HG03460 (cell line): Measurements from ENCODE around the gene LY9.

Experiments
- ATAC-seq: cut with Tn5 transposase; IDR thresholded peaks from one replicate; pipeline ENCODE4 v1.9.1; 2021; ENCODE audit not compliant: unreplicated experiment

LY9 gene

DNA sequence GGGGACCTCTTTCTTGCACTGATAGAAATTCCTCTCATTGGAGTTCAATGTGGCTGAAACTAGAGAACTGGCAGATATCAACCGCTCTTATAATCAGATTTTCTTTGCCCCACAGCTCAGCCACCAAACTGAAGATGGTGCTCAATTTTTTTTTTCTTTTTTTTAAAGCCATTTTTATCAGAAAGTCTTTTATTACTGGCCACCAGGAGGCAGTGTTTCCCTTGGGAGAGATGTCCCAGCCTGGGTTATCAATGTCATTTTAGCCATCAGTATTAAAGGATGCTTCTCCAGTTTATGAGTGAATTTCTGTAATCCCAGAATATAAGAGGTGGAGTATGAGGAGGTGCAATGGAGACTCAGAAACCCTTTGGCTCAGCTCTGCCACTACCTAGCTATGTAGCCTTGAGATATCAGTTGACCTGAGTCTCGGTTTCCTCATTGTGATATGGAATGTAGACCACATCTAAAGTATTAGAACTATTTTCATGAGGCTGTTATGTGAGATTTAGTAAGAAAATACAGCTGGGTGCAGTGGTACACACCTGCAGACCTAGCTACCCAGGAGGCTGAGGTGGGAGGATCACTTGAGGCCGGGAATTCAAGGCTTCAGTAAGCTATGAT lies 39.1 kb downstream of the LY9 start:
- ATAC-seq: no peak

DNA sequence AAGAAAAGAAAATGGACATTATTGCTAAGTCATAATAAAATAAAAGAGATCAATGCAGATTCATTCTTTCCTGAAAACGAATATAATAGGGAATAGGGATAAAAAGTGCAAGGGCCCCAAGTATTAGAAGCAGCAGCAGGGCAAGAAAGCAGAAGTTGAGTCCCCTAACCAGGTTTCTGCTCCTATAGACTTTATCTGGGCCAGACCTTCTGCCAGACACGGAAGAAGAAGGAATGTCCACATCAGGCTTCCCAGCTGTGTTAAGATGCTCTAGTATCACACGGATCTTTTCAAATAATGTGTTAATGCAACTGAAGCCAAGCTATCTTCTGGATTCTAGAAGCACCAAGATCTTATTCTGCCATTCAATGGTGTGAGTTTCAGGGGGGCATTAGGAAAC lies 39.8 kb downstream of the LY9 start:
- no peak for ATAC-seq

DNA sequence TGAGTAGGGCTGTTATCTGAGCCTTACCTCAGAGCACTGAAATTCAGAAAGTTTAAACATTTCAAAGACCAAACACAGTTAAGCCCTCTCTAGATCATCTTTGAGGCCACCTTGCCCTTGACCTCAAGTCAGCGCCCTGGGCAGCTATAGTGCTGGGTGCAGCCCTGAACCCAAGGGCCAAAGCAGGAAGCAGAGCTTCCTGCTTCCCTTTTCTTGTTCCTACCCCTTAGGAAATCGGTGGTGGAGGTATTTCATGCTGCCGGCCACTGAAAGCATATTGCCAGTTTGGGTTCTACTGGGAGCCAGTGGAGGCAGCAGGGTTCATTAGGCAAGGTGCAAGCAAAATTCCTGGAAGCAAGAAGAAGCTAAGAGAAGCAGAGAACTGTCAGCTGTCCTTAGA lies 40.6 kb downstream of the LY9 start:
- no peak for ATAC-seq

DNA sequence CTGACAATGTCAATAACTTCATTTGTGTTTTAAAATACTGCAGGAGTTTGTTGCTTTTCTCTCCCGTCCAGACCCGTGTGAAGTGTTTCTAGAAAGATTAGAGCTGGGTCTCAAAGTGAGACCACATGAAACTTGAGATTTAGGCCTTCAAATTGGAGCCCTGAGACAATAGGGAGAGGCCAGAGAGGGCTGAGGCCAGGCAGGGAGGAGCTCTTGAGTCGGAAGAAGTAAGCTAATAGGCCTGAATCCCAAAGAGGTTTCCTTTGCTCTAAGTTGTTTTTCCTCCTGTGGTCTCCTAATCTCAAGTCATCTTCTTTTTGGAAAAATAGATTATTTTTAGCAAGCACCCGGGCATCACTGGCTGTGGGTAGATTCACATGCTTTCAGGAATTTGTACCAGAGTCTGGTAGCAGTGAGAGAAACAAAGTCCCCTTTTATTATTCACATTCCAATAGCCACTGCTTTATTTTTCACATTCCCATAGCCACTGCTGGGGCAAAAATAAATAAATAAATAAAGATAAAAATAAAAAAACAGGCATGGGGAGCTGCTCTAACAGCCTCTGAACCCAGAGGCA lies 41.1 kb downstream of the LY9 start:
- ATAC-seq: no peak

DNA sequence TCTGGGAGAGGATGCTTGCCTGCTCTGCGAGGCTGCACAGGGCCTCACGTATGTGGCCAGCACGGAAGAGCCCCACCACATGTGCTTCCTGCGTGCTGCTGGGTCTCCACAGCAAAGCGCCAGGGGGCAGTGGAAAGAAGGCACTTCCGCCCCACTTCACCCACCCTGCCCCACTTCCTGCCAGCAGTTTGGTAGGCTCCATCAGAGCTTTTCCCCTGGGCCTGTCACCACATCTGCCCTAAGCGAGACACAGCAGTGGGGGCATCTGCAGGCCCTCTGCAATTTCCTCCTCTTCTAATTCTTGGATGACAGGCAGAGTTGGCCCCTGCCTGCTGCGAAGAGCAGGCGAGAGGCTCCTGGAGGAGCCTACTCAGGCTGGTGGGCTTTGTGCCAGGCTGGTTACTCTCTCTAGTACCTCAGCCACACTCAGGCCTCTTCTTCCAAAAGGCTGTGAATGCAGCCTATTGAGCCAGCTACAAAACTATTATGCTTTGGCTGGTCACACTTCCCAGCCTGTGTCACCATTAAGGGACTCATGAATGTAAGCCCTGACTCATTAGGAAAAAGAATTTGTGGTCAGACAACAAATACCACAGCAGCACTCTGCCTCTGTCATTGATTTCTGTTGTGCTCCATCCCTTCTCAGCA lies 41.7 kb downstream of the LY9 start:
- ATAC-seq: peak; percentile 83

DNA sequence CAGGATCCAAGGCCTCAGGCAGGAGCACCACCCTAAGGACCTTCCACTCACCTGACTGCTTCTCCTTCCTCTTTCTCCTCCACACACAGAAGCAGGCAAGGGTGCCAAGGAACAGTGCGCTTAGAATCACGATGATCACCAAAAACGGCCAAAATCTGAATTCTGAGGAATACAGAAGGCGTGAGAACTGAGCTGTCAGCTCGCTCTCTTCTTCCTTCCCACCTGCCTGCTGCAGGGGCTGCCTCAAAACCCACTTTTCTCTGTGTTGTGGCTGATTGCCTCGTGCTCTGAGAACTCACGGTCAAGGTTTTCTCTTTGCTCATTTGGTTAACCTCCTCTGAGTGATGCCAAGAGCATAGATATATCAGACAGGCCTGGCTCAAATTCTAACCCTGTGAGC lies 42.9 kb downstream of the LY9 start:
- ATAC-seq: no peak

DNA sequence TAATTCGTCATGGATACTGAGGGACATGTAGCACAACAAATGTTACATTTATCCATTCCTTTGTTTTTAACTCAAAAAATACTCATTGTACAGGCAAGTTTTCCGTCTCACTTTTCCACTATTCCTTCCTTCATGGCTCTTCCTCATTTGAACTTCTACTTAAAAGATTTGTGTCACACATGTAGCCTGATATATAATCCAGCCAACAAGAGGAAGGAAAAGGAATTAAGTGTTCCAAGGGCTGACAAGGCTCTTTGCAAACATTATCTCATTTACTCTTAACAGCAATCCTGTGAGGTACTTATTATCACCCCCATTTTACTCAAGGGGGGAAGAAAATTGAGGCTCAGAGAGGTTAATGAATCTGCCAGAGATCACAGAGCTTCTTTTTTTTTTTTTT lies 43.8 kb downstream of the LY9 start:
- no peak for ATAC-seq

DNA sequence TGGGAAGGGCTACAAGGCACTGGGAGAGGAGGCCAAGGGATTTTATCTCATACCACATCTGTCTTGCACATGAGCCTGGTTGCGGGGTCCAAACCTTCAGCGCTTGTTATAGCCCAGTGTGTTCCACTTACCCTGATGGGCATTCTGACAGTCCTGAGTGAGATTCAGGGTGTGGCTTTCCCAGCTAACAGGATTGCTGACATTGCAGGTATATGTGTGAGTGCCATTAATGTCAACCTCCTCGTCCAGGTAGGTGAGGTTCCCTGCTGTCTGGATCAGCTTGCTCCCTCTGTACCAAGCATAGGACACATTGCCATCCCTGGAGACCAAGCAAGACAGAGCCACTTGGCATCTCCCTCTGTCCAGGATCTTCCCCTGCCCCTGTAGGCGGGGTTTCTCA lies 45.1 kb downstream of the LY9 start:
- ATAC-seq: no peak

DNA sequence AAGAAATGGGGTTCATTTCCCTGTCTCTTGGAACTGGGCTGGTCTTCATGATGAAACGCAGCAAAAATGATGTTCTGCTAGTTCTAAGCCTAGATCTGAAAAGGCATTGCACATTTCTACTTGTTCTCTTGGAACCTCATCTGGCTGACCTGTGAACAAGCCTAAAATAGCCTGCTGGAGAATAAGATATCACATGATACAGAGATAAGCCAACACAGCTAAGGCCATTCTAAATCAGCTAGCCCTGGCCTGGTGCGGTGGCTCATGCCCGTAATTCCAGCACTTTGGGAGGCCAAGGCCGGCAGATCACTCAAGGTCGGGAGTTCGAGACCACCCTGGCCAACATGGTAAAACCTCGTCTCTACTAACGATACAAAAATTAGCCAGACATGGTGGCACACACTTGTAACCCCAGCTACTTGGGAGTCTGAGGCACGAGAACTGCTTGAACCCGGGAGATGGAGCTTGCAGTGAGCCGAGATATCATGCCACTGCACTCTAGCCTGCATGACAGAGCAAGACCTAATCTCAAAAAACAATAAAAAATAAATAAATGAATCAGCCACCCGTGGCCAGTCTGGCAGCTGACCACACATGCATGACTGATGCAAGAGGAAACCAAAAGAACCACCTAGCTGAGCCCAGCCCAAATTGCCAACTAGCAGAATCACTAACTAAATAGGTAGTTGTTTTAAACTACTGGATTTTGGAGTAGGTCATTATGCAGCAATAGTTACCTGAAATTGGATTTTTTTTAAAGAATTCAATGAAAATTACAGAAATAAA lies 48.7 kb downstream of the LY9 start:
- ATAC-seq: no peak

DNA sequence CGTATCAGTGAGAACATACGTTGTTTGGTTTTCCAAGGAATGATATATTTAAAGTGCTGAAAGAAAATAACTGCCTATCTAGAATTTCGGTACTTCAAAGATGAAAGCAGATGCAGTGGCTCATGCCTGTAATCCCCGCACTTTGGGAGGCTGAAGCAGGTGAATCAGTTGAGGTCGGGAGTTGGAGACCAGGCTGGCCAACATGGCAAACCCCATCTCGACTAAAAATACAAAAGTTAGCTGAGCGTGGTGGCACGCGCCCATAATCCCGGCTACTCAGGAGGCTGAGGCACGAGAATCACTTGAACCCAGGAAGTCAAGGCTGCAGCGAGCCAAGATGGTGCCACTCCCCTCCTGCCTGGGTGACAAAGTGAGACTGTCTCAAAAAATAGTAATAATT lies 50.3 kb downstream of the LY9 start:
- no peak for ATAC-seq

DNA sequence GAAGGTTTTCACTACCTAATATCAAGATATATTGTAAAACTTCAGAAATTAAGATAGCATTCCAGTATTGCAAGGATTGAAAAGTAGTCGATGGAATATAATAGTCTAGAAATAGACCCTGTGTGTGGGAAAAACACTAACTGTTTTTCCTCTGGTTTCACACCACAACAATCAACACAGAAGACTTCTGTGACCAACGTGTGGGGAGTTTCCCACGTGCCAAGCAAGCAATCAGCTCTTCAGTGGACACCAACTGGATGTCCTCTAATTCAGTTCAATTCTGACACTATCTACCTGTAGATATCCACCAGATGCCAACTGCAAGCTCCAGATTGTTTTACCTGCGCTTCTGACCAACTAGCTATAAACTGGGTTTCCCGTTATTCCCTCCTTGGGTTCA lies 54.6 kb downstream of the LY9 start:
- no peak for ATAC-seq

DNA sequence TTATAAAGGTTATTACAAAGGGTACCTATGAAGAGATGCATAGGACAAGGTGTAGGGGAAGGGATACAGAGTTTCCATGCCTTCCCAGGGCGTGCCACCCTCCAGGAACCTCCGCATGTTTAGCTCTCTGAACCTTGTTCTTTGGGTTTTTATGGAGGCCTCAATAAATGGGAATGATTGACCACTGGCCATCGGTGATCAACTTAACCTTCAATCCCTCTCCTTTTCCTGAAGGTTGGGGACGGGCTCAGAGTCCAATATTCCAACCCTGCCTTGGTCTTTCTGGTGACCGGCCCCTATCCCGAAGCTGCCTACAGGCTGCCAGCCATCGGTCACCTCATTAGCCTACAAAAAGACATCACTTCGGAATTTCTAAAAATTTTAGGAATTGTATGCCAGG lies 55.0 kb downstream of the LY9 start:
- no peak for ATAC-seq

DNA sequence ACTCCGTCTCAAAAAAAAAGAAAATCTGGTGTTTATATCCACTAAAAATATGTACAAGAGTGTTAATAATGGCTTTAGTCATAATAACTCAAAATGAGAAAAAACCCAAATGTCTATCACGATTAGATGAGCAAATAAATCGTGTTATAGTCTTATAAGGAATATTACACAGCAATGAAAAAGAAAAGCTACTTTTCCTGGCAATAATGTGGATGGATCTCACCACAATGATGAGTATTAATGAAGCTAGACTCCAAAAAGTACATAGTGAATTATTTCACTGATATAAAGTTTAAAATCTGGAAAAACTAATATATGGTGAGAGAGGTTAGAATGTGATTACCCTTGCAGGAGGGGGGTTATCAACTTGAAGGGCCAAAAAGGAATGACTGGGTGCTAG lies 57.0 kb downstream of the LY9 start:
- no peak for ATAC-seq

DNA sequence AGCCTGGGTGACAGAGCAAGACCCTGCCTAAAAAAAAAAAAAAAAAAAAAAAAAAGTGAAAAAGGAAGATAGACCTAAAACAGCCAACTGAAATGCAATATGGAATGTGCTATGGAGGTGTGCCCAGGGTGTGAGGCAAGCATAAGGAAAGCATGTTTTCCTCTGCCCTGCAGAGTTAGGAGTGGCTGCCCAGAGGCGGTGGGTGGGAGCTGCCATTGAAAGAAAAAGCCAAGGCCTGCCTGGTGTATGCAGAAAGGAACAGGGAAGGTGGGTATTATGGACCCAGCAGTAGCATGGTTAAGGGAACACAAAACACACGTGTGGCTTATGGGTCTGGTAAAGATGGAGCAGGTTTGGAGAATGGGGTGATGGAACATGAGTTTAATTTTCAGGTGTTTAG lies 57.8 kb downstream of the LY9 start:
- no peak for ATAC-seq

DNA sequence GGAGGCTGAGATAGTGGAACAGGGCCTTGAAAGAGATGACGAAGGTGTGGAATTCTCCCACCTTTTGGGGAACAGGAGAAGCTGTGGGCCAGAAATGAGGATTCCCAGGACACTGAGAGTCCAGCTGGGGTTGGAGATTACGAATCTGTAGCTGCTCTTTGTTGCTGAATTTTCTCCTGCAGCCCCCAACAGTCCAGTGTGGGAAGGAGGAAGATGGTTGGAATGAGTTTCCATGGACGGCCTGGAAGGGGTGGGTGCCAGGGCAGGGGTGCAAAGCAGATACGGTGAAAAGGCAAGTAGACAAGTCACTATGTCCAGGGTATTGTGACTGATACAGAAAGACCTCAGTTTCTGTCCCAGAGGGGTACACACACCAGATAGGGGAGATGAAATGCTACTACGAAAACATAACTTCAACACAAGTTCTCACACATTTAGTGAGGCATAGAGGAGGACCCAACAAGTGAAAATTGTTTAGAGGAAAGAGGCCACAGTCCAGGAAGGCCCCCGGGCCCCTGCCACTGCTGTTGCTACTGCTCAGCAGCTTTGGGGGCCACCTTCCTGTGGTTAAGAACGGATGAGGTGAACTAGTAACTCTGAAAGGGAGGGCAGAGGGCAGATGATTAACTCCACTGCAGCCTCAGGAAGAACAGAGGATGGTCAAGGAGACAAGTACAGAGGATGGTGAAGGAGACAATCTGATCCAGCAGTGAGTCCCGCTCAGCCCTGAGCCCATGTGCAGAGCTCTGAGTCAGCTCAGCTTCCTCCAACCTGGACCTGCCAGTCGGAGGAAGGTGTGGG lies 59.4 kb downstream of the LY9 start:
- ATAC-seq: peak; percentile 80

DNA sequence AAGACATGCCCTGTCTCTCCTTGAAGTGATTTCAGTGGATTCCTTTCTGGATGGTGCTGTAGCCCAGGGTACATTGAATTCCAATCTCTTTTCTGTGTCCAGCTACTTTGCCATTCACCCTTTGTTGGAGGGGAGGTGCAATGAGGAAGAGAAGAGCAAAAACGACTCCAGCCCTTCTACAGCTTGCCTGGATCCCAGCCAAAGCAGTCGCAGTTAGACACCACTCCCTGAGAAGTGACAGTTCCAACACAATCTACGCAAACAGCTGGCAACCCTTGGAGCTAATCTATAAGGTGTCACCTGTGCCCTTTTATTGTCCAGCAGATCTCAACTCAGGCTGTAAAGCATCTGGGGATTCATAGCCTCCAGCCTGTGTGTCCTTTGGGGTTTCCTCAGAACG lies 62.1 kb downstream of the LY9 start:
- no peak for ATAC-seq

DNA sequence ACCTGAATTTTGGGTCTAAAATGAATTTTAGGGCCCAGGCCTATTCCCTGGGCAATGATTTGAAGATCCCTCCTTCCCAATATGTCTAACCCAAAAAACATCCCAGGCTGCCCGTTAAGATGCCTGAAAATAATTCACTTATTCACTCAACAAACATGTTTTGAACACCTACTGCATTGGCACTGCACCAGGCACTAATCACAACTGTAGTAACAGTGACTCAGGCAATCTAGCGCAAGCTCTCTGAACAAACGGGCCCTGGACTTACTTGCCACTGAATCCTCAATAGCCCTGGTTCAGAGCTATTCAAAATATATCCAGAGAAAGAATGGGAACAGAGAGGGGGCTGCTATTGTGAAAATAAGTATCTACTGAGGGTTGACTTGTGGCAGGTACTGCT lies 62.5 kb downstream of the LY9 start:
- ATAC-seq: no peak

DNA sequence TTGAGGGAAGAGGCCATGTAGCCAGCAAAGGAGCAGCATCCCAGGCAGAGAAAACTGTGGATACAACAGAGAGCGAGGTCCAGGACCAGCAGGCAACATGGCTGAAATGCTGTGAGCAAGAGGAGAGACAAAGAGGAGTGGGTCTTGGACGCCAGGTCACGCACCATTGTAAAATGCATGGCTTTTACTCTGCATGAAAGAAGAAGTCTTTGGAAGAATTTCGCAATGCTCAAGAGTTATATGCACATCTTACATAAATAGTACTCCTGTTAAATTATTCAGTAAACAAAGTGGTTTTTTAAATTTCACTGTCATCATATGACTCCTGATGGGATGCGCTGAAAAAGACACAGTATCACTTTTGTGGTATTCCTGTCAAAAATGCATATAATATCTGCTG lies 63.2 kb downstream of the LY9 start:
- no peak for ATAC-seq

DNA sequence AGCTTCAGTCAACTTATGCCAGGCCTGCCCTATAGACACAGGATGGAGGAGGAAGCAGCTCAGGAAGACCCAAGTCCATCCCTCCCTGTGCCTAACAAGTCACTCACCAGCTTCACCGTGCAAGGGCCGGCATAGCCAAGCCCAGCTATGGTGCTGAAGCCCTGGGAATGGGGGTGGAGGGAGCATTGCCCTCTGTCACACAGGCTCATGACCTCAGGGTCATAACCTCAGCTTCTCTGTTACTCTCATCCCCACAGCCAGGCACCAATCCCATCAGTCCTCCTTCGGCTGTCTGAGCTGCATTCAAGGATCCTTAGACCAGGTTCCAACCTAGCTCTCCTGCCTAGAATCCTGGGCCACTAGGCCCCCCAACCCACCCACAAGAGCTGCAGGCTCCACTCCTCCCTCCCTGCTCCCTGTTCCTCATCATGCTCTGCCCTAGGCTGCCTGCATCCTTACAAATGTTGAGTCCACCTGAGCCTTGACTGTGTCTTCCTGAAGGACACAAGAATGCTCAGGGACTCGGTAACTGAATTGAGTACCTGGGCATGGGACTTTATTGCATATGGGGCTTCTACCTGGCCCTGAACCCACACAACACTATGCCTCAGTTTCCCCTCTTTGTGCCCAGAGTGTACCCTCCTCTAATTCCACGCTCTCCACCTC lies 65.0 kb downstream of the LY9 start:
- no peak for ATAC-seq

DNA sequence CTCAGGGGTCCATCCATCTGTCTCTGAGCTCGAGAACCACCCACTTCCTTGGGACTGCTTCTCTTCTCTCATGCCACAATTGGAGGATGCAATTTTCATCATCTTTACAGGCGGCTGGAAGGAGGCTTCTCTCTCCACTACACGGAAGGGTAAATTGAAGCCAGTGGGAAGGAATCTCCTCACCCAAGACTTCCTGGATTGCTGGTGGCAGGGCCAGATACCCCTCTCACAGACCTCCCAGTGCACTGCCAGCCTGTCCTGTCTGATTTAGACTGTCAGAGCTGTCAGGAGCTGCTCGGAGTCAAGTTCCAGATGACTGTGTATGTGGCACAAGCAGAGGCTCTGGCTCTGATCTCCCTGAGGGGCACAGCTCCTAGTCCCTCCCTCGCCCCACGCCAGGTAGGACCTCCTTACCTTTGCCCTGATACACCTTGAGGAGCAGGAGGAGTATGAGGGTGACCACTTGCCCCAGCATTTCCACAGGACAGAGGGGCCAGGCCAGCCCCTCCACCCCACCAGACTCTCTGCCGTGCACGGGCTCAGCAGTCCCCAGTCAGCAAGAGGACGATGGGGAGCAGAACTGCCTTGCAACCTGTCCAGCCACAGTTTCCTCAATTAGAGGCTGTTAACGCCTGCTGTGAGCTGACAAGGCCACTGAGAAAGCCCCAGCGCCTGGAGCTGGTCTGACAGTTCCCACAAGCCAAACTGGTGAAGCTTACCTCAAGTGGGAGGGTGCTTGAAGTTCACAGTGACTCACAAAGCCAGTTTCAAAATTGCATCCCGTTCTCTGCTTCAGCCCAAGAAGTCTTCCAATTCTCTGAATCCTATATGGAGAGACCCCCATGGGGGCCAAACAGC lies 66.5 kb downstream of the LY9 start, which contains the start of gene CD244:
TSS of gene CD244 (minus strand) at position 685 of the 858 bp plus-strand sequence. CDS start at position 475, 210 bp downstream.
- ATAC-seq: peak; percentile 70
